ENCODE results near the gene HLA-DPA1. TPM values are rescaled to one million over a fixed set of nuclear protein-coding genes. Genes with fewer than 3 reads are reported as not detected.

Gene HLA-DPA1
- total RNA-seq, 4 donors from 2014 or later, result 2.2 to 77.8 (median 28.7) TPM

DNA sequence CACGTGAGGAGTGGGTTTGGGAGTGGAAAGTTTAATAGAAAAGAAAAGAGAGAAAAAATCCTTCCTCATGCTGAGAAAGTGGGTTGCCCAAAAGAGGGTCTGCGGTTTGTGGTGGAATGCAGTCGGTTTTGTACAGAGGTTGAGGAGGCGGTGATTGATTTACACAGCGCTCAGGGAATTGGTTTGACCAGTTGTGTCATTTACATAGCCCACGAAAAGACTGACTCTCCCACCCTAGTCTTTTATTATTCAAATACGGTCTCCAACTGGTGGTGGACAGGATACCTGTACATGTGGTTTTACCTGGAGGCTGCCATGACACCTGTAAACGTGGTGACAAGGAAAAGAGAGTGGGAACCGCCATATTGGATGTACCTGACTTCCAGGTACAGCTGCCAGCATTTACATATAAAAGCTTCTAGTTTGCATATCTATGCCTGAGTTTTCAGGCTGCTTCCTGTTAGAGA lies 44.4 kb upstream of the HLA-DPA1 start:
- H3K4me3 ChIP-seq, result no peak overlapping the region
- peaks cover 46% of the 10 kb centered on the region for H3K27me3 ChIP-seq
- H3K4me1 ChIP-seq, result peaks cover 0 to 5% (median 2%) of the 10 kb centered on the region in 4 donors
- WGBS, 2 donors (ENCODE audit: low coverage in 1 of 2), result 15 to 29% methylated on average over 6 to 9 of the region's 9 CpGs
- intact Hi-C loops (cut with DNase I; ENCODE audit: low total_unique reads) (no loop called here), in situ Hi-C loops (cut with MboI; ENCODE audit: low pct_ligation_motif_present in 1 of 4, low pct_unique_long_range_greater_than_20kb in 1 of 4, low sequenced_read_pairs in 3 of 4) (loop anchor here in 1 of 4 donors (25.0 kb wide), 1 partner anchor 119 kb away; no protein-coding TSS in a partner anchor)
- H3K9me3 ChIP-seq, result no peaks in the 10 kb centered on the region
- DNase-seq, result no peak
- no peaks in the 10 kb centered on the region for H3K36me3 ChIP-seq
- no peak overlapping the region for H3K27ac ChIP-seq
- TF ChIP-seq POLR2A (IDR thresholded peaks at IDR 0.05) (no peak), POLR2AphosphoS5 (IDR thresholded peaks at IDR 0.05) (no peak), EP300 (IDR thresholded peaks at IDR 0.05; ENCODE audit: low read depth) (no peak)
- TF ChIP-seq, protein P1, sequence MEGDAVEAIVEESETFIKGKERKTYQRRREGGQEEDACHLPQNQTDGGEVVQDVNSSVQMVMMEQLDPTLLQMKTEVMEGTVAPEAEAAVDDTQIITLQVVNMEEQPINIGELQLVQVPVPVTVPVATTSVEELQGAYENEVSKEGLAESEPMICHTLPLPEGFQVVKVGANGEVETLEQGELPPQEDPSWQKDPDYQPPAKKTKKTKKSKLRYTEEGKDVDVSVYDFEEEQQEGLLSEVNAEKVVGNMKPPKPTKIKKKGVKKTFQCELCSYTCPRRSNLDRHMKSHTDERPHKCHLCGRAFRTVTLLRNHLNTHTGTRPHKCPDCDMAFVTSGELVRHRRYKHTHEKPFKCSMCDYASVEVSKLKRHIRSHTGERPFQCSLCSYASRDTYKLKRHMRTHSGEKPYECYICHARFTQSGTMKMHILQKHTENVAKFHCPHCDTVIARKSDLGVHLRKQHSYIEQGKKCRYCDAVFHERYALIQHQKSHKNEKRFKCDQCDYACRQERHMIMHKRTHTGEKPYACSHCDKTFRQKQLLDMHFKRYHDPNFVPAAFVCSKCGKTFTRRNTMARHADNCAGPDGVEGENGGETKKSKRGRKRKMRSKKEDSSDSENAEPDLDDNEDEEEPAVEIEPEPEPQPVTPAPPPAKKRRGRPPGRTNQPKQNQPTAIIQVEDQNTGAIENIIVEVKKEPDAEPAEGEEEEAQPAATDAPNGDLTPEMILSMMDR (IDR thresholded peaks at IDR 0.05), result no peak

DNA sequence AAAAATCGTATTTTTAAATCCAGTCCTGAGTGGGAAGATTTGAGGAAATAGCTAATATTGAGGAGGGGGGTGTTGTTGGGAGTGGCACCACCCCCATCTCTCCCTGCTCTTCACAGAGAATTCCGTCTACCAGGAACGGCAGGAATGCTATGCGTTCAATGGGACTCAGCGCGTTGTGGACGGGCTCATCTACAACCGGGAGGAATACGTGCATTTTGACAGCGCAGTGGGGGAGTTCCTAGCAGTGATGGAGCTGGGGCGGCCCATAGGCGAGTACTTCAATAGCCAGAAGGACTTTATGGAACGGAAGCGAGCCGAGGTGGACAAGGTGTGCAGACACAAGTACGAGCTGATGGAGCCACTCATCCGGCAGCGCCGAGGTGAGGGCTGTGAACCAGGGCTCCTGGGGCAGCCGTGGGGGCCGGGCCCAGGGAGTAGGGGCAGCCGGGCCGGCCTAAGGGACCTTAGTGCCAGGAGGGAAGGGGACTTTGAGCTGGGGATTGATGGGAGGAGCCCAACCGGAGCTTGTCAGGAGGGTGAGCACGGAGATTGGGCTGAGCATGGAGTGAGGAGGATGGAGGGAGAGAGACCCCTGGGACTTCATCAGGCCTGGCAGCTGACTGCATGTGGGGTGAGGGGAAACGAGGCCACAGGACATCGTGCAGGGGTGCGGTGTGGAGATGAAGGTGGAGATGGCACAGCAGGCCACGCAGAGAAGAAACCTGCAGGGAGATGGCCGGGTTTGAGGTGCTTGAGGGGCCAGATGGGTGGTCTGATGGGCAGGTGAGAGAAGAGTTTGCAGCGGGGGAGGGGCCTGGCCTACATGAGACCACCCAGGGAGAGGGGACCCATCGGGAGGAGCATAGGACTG lies 43.6 kb upstream of the HLA-DPA1 start:
- H3K9me3 ChIP-seq, result no peaks in the 10 kb centered on the region
- H3K27ac ChIP-seq, result no peak overlapping the region
- intact Hi-C loops (cut with DNase I; ENCODE audit: low total_unique reads), result no loop called here
- TF ChIP-seq, protein P1 (IDR thresholded peaks at IDR 0.05), result no peak
- TF ChIP-seq POLR2A (IDR thresholded peaks at IDR 0.05), result no peak
- 11 to 22% methylated on average over 6 to 32 of the region's 32 CpGs for WGBS, 2 donors (ENCODE audit: low coverage in 1 of 2)
- H3K36me3 ChIP-seq, result no peaks in the 10 kb centered on the region
- H3K4me3 ChIP-seq, result no peak overlapping the region
- peaks cover 0 to 5% (median 2%) of the 10 kb centered on the region in 4 donors for H3K4me1 ChIP-seq
- H3K27me3 ChIP-seq, result peaks cover 54% of the 10 kb centered on the region
- in situ Hi-C loops (cut with MboI; ENCODE audit: low pct_ligation_motif_present in 1 of 4, low pct_unique_long_range_greater_than_20kb in 1 of 4, low sequenced_read_pairs in 3 of 4), result loop anchor here in 1 of 4 donors (25.0 kb wide), 1 partner anchor 120 kb away; no protein-coding TSS in a partner anchor
- no peak for DNase-seq

DNA sequence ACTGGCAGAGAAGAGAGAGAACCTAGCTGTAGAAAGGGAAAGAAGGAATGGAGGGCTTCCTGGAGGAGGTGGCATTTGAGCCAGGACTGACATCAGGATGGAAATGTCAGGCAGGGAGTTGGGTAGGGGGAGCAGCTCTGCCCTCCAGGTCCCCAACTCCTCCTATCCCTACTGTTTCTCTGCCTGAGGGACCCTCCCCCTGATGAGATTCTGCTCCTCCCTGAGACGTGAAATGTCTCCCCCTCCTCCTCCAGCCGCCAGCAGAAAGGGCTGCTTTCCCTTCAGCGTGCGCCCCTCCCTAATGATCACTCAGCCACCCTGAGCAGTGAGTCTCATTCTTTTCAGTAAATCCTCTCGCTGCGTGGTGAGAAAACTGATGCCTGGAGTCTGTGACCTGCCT lies 43.0 kb upstream of the HLA-DPA1 start:
- Histone ChIP-seq H3K27me3 (peaks cover 56% of the 10 kb centered on the region), H3K4me1 (peaks cover 0 to 5% (median 2%) of the 10 kb centered on the region in 4 donors), H3K4me3 (no peak overlapping the region), H3K9me3 (no peaks in the 10 kb centered on the region), H3K36me3 (no peaks in the 10 kb centered on the region), H3K27ac (no peak overlapping the region)
- WGBS, 2 donors (ENCODE audit: low coverage in 1 of 2), result 37% methylated on average over 6 of the region's 6 CpGs; no CpG with 5 or more reads in 1 of the 2 donors
- TF ChIP-seq, protein P1 (IDR thresholded peaks at IDR 0.05), result no peak
- TF ChIP-seq POLR2AphosphoS5 (IDR thresholded peaks at IDR 0.05) (no peak), POLR2A (IDR thresholded peaks at IDR 0.05) (no peak)
- no peak for DNase-seq
- in situ Hi-C loops (cut with MboI; ENCODE audit: low pct_ligation_motif_present in 1 of 4, low pct_unique_long_range_greater_than_20kb in 1 of 4, low sequenced_read_pairs in 3 of 4), result loop anchor here in 1 of 4 donors (25.0 kb wide), 1 partner anchor 121 kb away; no protein-coding TSS in a partner anchor
- intact Hi-C loops (cut with DNase I; ENCODE audit: low total_unique reads), result no loop called here

DNA sequence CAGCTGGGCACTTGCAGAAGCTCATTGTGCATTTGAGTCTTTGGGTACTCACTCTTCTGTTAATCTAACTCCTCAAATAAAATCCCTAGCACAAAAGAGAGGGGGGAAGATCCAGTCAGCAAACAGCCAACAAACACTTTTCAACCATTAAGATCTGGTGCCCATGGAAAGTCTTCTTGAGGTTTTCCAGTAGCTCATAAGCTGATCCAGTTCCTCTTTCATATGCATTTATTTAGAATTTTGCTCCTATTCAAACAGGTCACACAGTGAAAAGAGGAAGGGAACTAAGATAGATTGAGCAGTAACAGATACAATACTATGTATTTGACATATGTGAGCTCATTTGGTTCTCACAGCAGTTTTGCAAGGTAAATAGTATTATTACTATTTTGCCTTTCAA lies 41.0 kb upstream of the HLA-DPA1 start:
- Histone ChIP-seq H3K36me3 (no peaks in the 10 kb centered on the region), H3K4me1 (peaks cover 0 to 5% (median 2%) of the 10 kb centered on the region in 4 donors), H3K27ac (no peak overlapping the region), H3K4me3 (no peak overlapping the region), H3K9me3 (no peaks in the 10 kb centered on the region), H3K27me3 (peaks cover 65% of the 10 kb centered on the region)
- DNase-seq, result no peak
- intact Hi-C loops (cut with DNase I; ENCODE audit: low total_unique reads), result no loop called here
- TF ChIP-seq POLR2AphosphoS5 (IDR thresholded peaks at IDR 0.05) (no peak), POLR2A (IDR thresholded peaks at IDR 0.05) (no peak), EP300 (IDR thresholded peaks at IDR 0.05; ENCODE audit: low read depth) (no peak)
- TF ChIP-seq, protein P1 (IDR thresholded peaks at IDR 0.05), result no peak
- in situ Hi-C loops (cut with MboI; ENCODE audit: low pct_ligation_motif_present in 1 of 4, low pct_unique_long_range_greater_than_20kb in 1 of 4, low sequenced_read_pairs in 3 of 4), result loop anchor here in 1 of 4 donors (25.0 kb wide), 1 partner anchor 123 kb away; no protein-coding TSS in a partner anchor
